Measurements from ENCODE around the gene FGR.

Gene FGR

DNA sequence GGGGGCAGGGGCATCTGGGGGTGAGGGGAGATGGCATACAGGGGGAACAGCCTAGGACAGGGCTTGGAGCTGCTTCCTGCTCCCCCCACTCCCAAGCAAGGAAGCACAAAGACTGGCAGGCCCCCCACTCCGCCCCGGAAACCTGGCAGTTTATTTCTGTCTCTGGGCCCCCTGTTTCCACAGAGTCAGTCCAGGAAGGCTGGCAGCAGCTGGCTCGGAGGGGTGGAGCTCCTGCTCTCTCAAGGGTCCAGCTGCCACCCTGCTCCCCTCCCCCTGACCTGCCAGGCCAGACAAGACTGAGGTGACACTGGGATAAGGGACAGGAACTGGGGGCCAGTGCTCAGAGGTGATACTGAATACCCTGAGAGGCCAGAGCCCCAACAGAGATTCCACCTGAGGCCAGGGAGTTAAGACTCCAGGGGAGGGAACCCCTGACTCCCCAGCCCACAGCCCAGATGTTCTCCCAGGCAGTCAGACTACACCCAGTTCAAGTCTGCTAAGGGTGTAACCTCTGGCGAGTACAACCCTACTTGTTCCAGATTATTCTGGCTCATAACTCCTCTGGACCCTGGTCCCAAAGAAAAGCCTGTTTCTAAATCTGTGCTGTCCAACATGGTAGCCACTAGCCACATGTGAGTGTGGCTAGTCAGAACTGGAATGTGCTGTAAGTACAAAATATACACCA, 57.3 kb downstream of the FGR start:
- DNase-seq (no peak), ATAC-seq (no peak)
- Mint-ChIP-seq H3K27me3 (peaks cover 14% of the 10 kb centered on the region), H3K4me1 (peaks cover 43% of the 10 kb centered on the region), H3K27ac (no peak overlapping the region), H3K9me3 (no peaks in the 10 kb centered on the region), H3K4me3 (no peak overlapping the region)

DNA sequence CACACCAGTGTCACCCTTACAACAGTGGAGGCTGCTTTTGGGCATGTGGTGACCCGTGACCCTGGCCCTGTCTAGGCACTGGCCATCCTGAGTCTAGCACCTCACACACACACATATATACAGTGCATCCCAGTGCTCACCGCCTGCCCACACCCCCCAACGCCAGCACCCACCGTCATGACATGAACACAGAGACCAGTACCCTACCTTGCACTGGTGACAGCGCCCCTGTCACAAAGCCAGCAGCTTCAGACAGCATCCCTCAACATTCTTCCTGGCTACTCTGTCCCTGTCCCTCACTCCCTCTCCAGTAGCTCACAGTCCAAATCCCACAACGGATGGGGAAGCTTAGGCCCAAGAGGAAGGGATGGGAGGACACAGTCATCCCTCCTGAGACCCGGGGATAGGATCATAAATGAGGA, 58.2 kb downstream of the FGR start:
- H3K27me3 Mint-ChIP-seq: peaks cover 14% of the 10 kb centered on the region
- H3K4me3 Mint-ChIP-seq: no peak overlapping the region
- DNase-seq (no peak), ATAC-seq (no peak)
- peaks cover 44% of the 10 kb centered on the region for H3K4me1 Mint-ChIP-seq
- H3K9me3 Mint-ChIP-seq: no peaks in the 10 kb centered on the region
- no peak overlapping the region for H3K27ac Mint-ChIP-seq

DNA sequence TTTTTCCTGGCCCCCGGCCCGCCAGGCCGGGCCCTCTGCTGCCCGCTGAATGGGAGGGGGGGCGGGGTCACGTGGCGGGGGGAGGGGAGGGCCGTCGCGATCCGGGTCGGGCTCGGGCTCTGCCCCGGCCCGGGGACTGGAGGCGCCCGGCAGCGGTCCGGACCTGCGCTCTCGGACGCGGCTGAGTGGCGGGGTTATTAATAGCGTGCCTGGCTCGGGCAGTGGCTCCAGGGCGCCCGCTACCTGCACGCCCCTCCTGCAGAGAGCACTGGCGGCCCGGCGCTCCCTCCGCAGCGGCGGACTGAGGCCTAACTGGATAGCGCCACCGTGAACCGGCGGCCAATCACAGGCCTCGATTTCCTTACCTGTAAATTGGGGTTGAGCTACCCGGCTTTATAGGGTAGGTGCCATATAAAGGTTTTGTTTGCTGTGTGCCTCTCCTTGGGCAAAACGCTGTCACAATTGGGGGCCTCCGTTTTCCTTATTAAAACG, 59.1 kb downstream of the FGR start:
- Mint-ChIP-seq H3K27ac (no peak overlapping the region), H3K4me1 (peaks cover 48% of the 10 kb centered on the region), H3K9me3 (no peaks in the 10 kb centered on the region), H3K4me3 (peak overlapping the region in 1 of 2 donors; percentile 33), H3K27me3 (peaks cover 14% of the 10 kb centered on the region)
- ATAC-seq (peak; percentile 40), DNase-seq (no peak)

DNA sequence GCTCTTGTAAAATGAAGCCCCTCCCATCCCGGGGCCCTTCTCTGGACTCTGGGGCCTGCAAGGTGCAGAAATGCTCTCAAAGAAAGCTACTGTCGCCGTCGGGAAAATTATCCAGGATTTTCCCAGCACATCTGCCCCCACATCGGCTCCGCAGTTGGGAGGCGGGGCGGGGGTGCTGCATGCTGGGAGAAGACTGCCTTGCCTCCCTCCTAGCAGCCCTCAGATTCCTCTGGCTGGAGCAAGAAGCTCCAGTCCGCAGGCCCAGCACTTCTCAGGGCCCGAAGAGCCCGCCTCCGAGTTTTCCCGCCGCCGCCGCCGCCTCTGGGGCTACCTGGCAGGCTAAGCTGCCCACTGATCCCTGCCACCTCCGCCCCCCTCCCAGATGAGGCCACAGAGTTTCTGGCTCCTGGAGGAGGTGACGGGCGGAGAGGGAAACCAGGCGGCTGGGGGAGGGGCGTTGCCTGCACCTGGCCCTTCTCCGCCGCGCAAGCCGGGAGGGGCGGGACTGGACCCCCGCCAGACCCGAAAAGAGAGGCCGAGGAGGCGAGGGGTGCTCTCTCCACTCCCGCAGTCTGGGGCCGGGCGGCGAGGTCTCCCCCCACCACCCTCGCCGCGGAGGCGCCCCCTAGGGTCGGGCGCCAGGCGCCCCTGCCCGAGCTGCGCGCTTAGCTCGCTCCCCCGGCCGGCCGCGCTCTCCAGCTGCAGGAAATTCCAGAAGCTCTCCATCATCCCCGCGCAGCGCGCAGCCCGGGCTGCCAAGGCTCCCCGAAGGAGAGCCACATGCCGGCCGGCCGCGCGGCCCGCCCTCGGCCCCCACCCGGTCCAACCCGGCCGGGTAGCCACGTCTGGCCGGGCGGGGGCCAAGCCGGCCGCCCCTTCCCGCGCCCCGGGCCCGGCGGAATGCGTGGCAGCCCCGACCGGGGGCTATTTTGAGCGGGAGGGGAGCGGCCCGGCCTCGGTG, 59.8 kb downstream of the FGR start:
- Mint-ChIP-seq H3K27me3 (peaks cover 14% of the 10 kb centered on the region), H3K27ac (no peak overlapping the region), H3K4me1 (peaks cover 53% of the 10 kb centered on the region), H3K4me3 (peak overlapping the region in 1 of 2 donors; percentile 21), H3K9me3 (no peaks in the 10 kb centered on the region)
- ATAC-seq (peak; percentile 39), DNase-seq (no peak)

DNA sequence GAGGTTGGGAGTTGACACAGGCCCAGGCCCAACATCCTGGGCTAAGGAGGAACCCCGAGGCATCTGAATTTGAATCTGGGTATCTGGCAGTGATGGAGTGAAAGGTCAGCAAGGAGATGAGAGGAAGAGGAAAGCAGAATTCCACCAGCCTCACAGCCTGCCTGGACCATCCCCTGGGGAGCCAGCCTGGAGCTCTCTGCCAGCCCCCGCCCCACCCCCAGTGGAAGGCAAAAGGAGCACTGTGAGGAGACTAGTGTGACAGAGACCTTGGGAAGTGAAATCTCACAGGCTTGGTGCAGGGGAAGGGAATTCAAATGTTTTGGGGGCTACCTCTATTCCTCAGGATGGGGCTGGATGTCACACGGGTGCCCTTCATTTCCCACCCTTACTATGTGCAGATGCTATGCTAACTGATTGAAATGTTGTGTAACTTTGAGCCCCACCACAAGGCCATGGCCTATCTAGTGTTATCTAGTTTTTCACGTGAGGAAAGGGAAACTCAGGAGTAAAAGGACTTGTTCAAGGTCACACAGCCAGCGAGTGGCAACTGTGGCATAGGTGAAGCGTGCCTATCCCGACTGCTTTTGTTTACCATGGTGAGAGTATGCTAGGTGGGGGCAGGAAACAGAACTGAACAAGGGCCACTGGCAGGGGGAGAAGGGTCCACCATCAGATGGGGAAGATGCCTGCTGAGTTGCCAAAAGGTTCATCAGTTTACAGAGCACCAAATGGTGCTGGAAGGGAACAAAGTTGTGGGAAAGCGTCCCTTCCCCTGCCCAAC, 60.8 kb downstream of the FGR start:
- H3K4me1 Mint-ChIP-seq: peaks cover 56% of the 10 kb centered on the region
- no peak for ATAC-seq
- no peaks in the 10 kb centered on the region for H3K9me3 Mint-ChIP-seq
- H3K27me3 Mint-ChIP-seq: peaks cover 14% of the 10 kb centered on the region
- H3K27ac Mint-ChIP-seq: no peak overlapping the region
- DNase-seq: no peak
- H3K4me3 Mint-ChIP-seq: peak overlapping the region in 1 of 2 donors; percentile 37

DNA sequence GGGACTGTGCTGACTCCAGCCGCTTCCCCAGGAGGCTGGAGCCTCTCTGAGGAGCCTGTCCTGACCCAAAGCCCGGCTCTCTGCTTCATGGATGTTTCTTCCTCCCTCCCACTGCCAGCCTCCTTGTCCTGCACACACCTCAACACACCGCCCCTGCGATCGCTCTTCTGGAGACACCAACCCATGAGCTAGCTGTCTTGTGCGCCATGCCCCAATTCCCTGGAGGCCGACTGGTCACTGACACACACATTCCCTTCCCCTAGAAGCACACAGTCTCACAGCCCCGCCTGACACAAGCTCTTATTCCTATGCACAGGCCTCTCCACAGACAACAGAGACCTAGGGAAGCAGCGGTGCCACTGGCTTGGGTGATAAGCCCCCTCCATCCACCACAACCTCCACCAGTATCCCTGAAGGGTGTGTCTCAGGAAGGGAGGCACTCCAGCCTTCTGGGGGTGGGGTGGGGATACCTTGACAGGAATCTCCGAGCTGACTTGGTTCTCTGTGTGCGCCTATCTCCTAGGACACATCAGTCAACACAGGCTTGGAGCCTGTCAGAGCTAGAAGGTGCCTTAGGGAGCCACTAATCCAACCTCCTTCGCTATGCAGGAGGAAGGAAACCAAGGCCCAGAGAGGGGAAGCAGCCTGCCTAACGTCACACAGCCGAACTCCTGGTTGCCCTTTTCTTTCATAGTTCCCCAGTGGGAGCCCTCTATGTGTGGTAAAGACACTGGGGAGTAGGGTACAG, 62.1 kb downstream of the FGR start:
- Mint-ChIP-seq H3K4me3 (no peak overlapping the region), H3K4me1 (peaks cover 67% of the 10 kb centered on the region), H3K27ac (no peak overlapping the region), H3K9me3 (no peaks in the 10 kb centered on the region), H3K27me3 (peaks cover 14% of the 10 kb centered on the region)
- no peak for ATAC-seq
- no peak for DNase-seq

DNA sequence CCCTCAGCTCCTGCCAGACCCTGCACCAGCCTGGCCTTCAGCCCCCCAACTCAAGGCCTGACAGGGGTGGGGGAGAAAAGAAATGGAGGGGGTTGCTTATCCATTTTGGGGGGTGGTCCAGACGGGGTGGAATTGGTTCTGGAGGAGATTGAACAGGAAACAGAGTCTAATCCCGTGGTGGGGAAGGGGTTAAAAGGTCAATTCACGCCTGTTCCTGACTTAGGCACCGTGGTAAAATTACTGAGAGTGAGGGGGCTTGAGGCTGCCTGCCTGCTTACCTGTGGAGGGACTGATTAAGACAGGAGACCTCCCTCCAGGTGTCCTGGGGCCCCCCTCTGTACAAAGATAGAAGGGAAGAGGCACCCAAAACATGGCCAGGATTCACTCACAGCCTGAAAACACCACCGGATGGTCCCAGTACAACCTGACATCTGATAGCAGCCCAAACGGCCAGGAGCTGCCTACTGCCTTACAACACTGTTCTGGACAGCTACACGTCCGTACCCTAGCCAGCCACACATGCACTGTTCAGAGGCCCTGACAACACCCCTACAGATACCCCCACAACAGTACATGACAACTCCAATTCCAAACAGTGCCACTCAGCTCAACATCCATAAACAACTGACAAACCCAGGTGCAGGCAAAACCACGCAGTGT, 62.8 kb downstream of the FGR start:
- Mint-ChIP-seq H3K4me1 (peaks cover 70% of the 10 kb centered on the region), H3K9me3 (no peaks in the 10 kb centered on the region), H3K27me3 (peaks cover 9% of the 10 kb centered on the region), H3K4me3 (no peak overlapping the region), H3K27ac (no peak overlapping the region)
- no peak for DNase-seq
- no peak for ATAC-seq

DNA sequence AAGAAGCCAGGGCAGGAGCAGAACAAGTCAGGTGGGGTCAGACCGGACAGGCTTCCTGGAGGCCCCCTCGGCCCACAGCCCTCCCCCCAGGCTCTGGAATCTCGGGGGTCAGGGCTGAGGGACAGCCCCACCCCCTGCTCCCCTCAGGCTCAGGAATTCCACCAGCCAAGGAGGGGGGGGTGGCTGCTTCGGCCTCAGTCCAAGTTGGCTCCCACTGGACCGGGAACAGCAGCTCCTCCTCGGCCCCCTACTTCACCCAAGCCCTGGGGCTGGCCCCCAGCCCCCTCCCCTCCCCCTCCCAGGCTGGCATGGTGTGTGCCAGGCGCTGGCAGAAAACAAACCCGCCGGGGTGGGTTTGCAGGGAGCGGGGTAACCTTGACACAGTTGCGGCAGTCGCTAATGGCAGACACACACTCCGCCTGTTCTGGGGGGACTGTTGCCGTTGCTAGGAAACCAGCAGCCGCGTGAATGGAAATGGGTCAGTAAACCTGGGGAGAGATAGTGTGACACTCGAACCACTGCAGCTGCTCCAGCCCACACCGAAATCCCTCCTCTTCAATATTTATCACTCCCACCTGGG, 63.5 kb downstream of the FGR start:
- Mint-ChIP-seq H3K4me3 (no peak overlapping the region), H3K9me3 (no peaks in the 10 kb centered on the region), H3K27me3 (peaks cover 3% of the 10 kb centered on the region), H3K27ac (no peak overlapping the region), H3K4me1 (peaks cover 67% of the 10 kb centered on the region)
- ATAC-seq (no peak), DNase-seq (no peak)

DNA sequence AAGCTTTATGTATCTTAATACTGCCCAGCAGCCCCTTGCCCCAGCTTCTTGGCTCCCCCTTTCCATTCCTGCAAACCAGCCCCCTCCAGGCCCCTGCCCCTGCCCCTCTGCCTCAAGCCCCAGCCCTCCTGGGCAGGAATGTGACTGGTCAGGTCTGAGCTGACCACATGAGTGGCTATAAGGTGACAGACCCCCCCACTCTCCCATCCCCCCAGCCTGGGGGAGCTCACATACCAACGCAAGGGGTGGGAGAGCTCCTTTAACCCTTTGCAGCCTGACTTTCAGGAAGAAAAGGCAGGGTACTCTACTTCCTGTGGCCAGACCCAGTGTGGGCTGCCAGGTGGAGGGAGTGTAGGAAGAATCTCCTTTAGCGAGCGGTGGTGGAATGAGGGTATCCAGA, 64.2 kb downstream of the FGR start:
- no peaks in the 10 kb centered on the region for H3K9me3 Mint-ChIP-seq
- no peak for ATAC-seq
- no peaks in the 10 kb centered on the region for H3K27me3 Mint-ChIP-seq
- H3K27ac Mint-ChIP-seq: no peak overlapping the region
- H3K4me1 Mint-ChIP-seq: peaks cover 66% of the 10 kb centered on the region
- H3K4me3 Mint-ChIP-seq: no peak overlapping the region
- DNase-seq: no peak

DNA sequence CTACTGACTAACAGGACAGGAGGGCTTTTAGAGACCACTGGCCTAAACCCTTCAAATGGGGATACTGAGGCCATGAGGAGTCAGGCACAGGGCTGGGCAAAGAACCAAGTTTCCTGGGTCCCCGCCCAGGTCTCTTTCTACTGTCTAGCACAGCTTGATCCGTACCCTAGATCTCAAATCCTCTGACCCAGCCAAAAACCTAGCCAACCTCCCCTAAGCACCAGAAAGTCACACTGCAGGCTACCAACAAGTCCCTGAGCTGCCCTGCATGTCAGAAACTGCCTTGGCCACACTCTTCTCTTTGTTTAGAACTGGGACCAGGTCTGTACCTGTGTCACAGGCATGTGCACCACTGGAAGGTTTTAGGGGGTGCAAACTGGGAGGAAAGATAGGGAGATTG, 64.6 kb downstream of the FGR start:
- Mint-ChIP-seq H3K4me1 (peaks cover 66% of the 10 kb centered on the region), H3K9me3 (no peaks in the 10 kb centered on the region), H3K27ac (no peak overlapping the region), H3K27me3 (no peaks in the 10 kb centered on the region), H3K4me3 (no peak overlapping the region)
- DNase-seq (no peak), ATAC-seq (no peak)

DNA sequence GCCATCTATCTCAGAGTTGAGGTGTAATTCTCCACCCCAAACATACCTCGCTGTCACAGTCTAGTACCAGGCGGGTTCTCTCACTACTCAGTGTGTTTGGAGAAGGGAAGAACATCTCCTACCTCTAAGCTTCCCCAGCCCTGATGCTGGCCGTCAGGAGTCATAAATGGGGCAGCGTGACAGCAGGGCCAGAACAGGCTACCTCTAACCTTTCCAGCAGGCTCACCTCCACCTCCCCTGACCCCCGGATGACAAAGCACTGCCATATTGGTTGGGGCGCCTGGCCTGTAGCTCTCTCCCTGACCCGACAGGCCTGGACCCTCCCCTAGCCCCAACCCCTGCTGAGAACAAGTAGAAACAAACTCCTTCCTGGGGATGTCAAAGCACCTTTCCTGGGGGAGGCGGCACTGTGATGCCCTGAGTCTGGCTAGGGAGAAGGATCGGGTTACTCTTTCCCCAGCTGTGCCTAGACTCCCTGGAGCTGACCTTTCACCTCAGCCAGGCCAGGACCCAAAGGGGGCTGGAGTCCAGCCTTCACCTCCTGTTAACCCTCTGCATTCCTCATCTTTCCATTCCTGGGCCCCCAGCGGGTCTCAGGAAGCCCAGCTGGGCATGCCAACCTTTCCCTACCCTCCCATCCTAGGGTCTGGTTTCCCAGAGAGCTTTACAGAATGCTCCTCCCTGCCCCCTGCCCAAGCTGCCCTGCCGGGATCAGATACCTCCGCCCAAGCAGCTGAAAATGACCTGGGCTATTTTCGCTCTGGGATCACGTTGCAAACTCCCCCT, 65.3 kb downstream of the FGR start:
- DNase-seq (no peak), ATAC-seq (no peak)
- H3K4me1 Mint-ChIP-seq: peaks cover 65% of the 10 kb centered on the region
- H3K4me3 Mint-ChIP-seq: peak overlapping the region; percentile 75 to 80
- H3K9me3 Mint-ChIP-seq: no peaks in the 10 kb centered on the region
- peak overlapping the region in 1 of 2 donors; percentile 31 for H3K27ac Mint-ChIP-seq
- H3K27me3 Mint-ChIP-seq: no peaks in the 10 kb centered on the region

DNA sequence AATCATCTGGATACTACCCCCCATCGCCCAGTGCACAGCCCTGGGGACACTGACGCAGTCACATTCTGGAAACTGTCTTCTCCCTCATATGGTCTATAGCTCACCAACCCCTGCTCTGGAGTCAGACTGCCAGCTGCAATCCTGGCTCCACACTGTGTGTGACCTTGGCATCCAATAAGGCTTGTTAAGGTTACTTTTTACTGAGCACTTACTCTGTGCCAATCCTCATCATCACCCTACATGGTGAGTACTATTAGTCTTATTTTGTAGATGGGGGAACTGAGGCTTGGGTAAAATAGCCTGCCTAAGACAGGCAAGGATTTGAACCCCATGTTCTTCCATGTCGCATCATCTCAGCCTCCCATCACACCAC, 65.9 kb downstream of the FGR start:
- Mint-ChIP-seq H3K4me3 (peak overlapping the region; percentile 75 to 80), H3K27me3 (no peaks in the 10 kb centered on the region), H3K27ac (peak overlapping the region in 1 of 2 donors; percentile 35), H3K4me1 (peaks cover 58% of the 10 kb centered on the region), H3K9me3 (no peaks in the 10 kb centered on the region)
- no peak for DNase-seq
- ATAC-seq: peak; percentile 44

DNA sequence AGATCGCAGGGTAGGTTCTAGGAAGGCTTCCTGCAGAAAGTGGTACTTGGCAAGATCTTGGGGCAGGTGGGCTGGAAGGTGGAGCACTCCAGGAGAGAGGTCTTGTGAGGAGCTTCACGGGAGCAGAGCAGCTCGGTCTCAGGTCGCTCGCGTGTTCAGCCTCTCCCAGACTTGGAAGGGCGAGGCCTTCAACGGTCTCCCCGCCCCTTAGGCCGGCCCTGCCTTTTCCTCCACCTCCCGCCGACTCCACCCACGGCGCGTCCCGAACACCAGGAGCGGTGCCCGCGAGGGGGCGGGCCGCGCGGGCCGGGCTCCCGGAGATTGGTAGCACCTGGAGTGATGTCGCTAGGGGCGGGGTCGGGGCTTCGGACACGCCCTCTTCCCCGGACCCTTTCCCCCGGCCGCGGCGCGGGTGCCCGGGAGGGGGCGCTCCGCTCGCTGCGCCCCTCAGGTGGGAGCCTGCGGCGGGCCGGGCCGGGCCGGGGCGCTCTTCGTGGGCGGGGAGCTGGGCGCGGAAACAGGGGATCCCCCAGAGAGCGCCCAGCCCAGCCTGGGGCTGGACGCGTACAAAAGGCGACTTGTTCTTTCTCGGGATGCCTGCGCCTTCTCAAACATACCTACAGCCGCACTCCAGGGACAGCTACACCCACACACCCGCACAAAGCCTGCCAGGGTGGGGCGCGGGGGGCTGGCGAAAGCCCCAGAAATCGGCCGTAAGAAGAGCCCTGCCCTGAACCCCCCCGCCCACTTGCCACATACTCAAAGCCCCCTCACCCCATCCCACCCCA, 66.5 kb downstream of the FGR start:
- Mint-ChIP-seq H3K9me3 (no peaks in the 10 kb centered on the region), H3K4me1 (peaks cover 53% of the 10 kb centered on the region), H3K27ac (no peak overlapping the region), H3K4me3 (peak overlapping the region; percentile 75 to 80), H3K27me3 (no peaks in the 10 kb centered on the region)
- ATAC-seq: peak; percentile 88
- peak; percentile 87 to 89 for DNase-seq
